ENCODE results near the gene TMEM119. TPM values are rescaled to one million over a fixed set of nuclear protein-coding genes. Genes with fewer than 3 reads are reported as not detected.

The TMEM119 gene
- total RNA-seq, 1 experiment from 2014 or later, result not detected

- Mint-ChIP-seq H3K4me3 (ENCODE audit: low read depth, unreplicated experiment) (no peak overlapping the region), H3K4me1 (ENCODE audit: low read depth, unreplicated experiment) (peaks cover 12% of the 10 kb centered on the region), H3K27ac (ENCODE audit: unreplicated experiment) (no peak overlapping the region), H3K36me3 (ENCODE audit: insufficient read depth, unreplicated experiment) (peaks cover 3% of the 10 kb centered on the region), H3K27me3 (ENCODE audit: unreplicated experiment) (no peaks in the 10 kb centered on the region), H3K9me3 (ENCODE audit: low read depth, unreplicated experiment) (no peaks in the 10 kb centered on the region)
- TF ChIP-seq CTCF (IDR thresholded peaks at IDR 0.05; ENCODE audit: unreplicated experiment), result no peak
- intact Hi-C loops (cut with micrococcal nuclease; ENCODE audit: unreplicated experiment), result no loop called here
- BruUV-seq (replicated peaks), result no TSS peak
- CTCF ChIA-PET, result no interaction called here
- DNase-seq, result no peak
These were observed 13.1 kb upstream of the TMEM119 start for GRCh38 chr12:108610856-108611605.

- no peak for DNase-seq
- CTCF ChIA-PET, result interaction anchor here (0.5 kb wide), 1 partner anchor 259 kb away, joined by 3 read pairs; no protein-coding TSS in a partner anchor
- H3K4me3 Mint-ChIP-seq (ENCODE audit: low read depth, unreplicated experiment), result no peak overlapping the region
- no TSS peak for BruUV-seq (replicated peaks)
- H3K27ac Mint-ChIP-seq (ENCODE audit: unreplicated experiment), result no peak overlapping the region
- peaks cover 12% of the 10 kb centered on the region for H3K4me1 Mint-ChIP-seq (ENCODE audit: low read depth, unreplicated experiment)
- H3K27me3 Mint-ChIP-seq (ENCODE audit: unreplicated experiment), result no peaks in the 10 kb centered on the region
- no peaks in the 10 kb centered on the region for H3K9me3 Mint-ChIP-seq (ENCODE audit: low read depth, unreplicated experiment)
- no peak for TF ChIP-seq CTCF (IDR thresholded peaks at IDR 0.05; ENCODE audit: unreplicated experiment)
- H3K36me3 Mint-ChIP-seq (ENCODE audit: insufficient read depth, unreplicated experiment), result peaks cover 3% of the 10 kb centered on the region
- intact Hi-C loops (cut with micrococcal nuclease; ENCODE audit: unreplicated experiment), result no loop called here
These were observed 12.5 kb upstream of the TMEM119 start for GRCh38 chr12:108610336-108610815.

- peaks cover 3% of the 10 kb centered on the region for H3K27me3 Mint-ChIP-seq (ENCODE audit: unreplicated experiment)
- no peak overlapping the region for H3K4me3 Mint-ChIP-seq (ENCODE audit: low read depth, unreplicated experiment)
- intact Hi-C loops (cut with micrococcal nuclease; ENCODE audit: unreplicated experiment), result no loop called here
- no peak overlapping the region for H3K27ac Mint-ChIP-seq (ENCODE audit: unreplicated experiment)
- TF ChIP-seq CTCF (IDR thresholded peaks at IDR 0.05; ENCODE audit: unreplicated experiment), result no peak
- CTCF ChIA-PET, result interaction anchor here (0.5 to 0.6 kb wide), 2 partner anchors 23 to 259 kb away, joined by 3 to 4 read pairs; no protein-coding TSS in a partner anchor
- H3K4me1 Mint-ChIP-seq (ENCODE audit: low read depth, unreplicated experiment), result peaks cover 12% of the 10 kb centered on the region
- peaks cover 3% of the 10 kb centered on the region for H3K36me3 Mint-ChIP-seq (ENCODE audit: insufficient read depth, unreplicated experiment)
- DNase-seq, result no peak
- no TSS peak for BruUV-seq (replicated peaks)
- H3K9me3 Mint-ChIP-seq (ENCODE audit: low read depth, unreplicated experiment), result no peaks in the 10 kb centered on the region
These were observed 11.9 kb upstream of the TMEM119 start for GRCh38 chr12:108609537-108610335.

GRCh38 chr12:108608616-108609015 is 10.7 kb upstream of the TMEM119 start:
- Mint-ChIP-seq H3K4me1 (ENCODE audit: low read depth, unreplicated experiment) (peaks cover 9% of the 10 kb centered on the region), H3K27me3 (ENCODE audit: unreplicated experiment) (peaks cover 15% of the 10 kb centered on the region), H3K9me3 (ENCODE audit: low read depth, unreplicated experiment) (no peaks in the 10 kb centered on the region), H3K4me3 (ENCODE audit: low read depth, unreplicated experiment) (no peak overlapping the region), H3K27ac (ENCODE audit: unreplicated experiment) (no peak overlapping the region), H3K36me3 (ENCODE audit: insufficient read depth, unreplicated experiment) (no peaks in the 10 kb centered on the region)
- no peak for TF ChIP-seq CTCF (IDR thresholded peaks at IDR 0.05; ENCODE audit: unreplicated experiment)
- DNase-seq, result no peak
- CTCF ChIA-PET, result no interaction called here
- no TSS peak for BruUV-seq (replicated peaks)
- intact Hi-C loops (cut with micrococcal nuclease; ENCODE audit: unreplicated experiment), result no loop called here

Measured in Calu3 (cell line).